ENCODE data around the gene NPTN. TPM values are rescaled to one million over a fixed set of nuclear protein-coding genes. Genes with fewer than 3 reads are reported as not detected.
"Not testable (repeated sequence)": the region's sequence is repeated elsewhere in the genome, so short reads cannot be mapped to it uniquely, and the experiment has no call there.

Gene NPTN
- total RNA-seq, 1 donor from 2014 or later: 139 TPM

- no peaks in the 10 kb centered on the region for H3K4me1 ChIP-seq
- H3K36me3 ChIP-seq: no peaks in the 10 kb centered on the region
- H3K27ac ChIP-seq: no peak overlapping the region
- intact Hi-C loops (cut with DNase I): no loop called here
- no peaks in the 10 kb centered on the region for H3K27me3 ChIP-seq
- H3K9me3 ChIP-seq: no peaks in the 10 kb centered on the region
- no peak for TF ChIP-seq POLR2AphosphoS5 (IDR thresholded peaks at IDR 0.05; ENCODE audit: insufficient read depth in 1 of 2, low read depth in 1 of 2)
- TF ChIP-seq CTCF (IDR thresholded peaks at IDR 0.05): no peak
- no peak for TF ChIP-seq POLR2A (IDR thresholded peaks at IDR 0.05)
- DNase-seq (ENCODE audit: extremely low spot score in 2 of 2): no peak
- H3K4me3 ChIP-seq: no peak overlapping the region
These were observed 83.0 kb downstream of the NPTN start for GRCh38 chr15:73550190-73550589.

- H3K4me3 ChIP-seq; intact Hi-C loops (cut with DNase I); H3K27ac ChIP-seq; H3K36me3 ChIP-seq; DNase-seq (ENCODE audit: extremely low spot score in 2 of 2); H3K4me1 ChIP-seq; H3K27me3 ChIP-seq; H3K9me3 ChIP-seq: not testable (repeated sequence)
These were observed 84.3 kb downstream of the NPTN start for GRCh38 chr15:73548925-73549324.

GRCh38 chr15:73541479-73541878 is 91.7 kb downstream of the NPTN start:
- no peaks in the 10 kb centered on the region for H3K4me1 ChIP-seq
- intact Hi-C loops (cut with DNase I): no loop called here
- H3K4me3 ChIP-seq: no peak overlapping the region
- no peaks in the 10 kb centered on the region for H3K27me3 ChIP-seq
- DNase-seq (ENCODE audit: extremely low spot score in 2 of 2): no peak
- no peaks in the 10 kb centered on the region for H3K9me3 ChIP-seq
- H3K27ac ChIP-seq: no peak overlapping the region
- TF ChIP-seq POLR2A (IDR thresholded peaks at IDR 0.05) (no peak), CTCF (IDR thresholded peaks at IDR 0.05) (no peak), POLR2AphosphoS5 (IDR thresholded peaks at IDR 0.05; ENCODE audit: insufficient read depth in 1 of 2, low read depth in 1 of 2) (no peak)
- H3K36me3 ChIP-seq: no peaks in the 10 kb centered on the region

- H3K4me1 ChIP-seq: no peaks in the 10 kb centered on the region
- H3K27me3 ChIP-seq: no peaks in the 10 kb centered on the region
- H3K27ac ChIP-seq: no peak overlapping the region
- H3K9me3 ChIP-seq: no peaks in the 10 kb centered on the region
- no peaks in the 10 kb centered on the region for H3K36me3 ChIP-seq
- TF ChIP-seq POLR2AphosphoS5 (IDR thresholded peaks at IDR 0.05; ENCODE audit: insufficient read depth in 1 of 2, low read depth in 1 of 2) (no peak), CTCF (IDR thresholded peaks at IDR 0.05) (no peak), POLR2A (IDR thresholded peaks at IDR 0.05) (no peak)
- intact Hi-C loops (cut with DNase I): no loop called here
- DNase-seq (ENCODE audit: extremely low spot score in 2 of 2): no peak
- no peak overlapping the region for H3K4me3 ChIP-seq
These were observed 93.0 kb downstream of the NPTN start for GRCh38 chr15:73540161-73540560.

- TF ChIP-seq POLR2A (IDR thresholded peaks at IDR 0.05) (no peak), CTCF (IDR thresholded peaks at IDR 0.05) (no peak), POLR2AphosphoS5 (IDR thresholded peaks at IDR 0.05; ENCODE audit: insufficient read depth in 1 of 2, low read depth in 1 of 2) (no peak)
- Histone ChIP-seq H3K4me3 (no peak overlapping the region), H3K9me3 (no peaks in the 10 kb centered on the region), H3K36me3 (no peaks in the 10 kb centered on the region), H3K4me1 (no peaks in the 10 kb centered on the region), H3K27ac (no peak overlapping the region), H3K27me3 (no peaks in the 10 kb centered on the region)
- DNase-seq (ENCODE audit: extremely low spot score in 2 of 2): no peak
- intact Hi-C loops (cut with DNase I): no loop called here
These were observed 93.7 kb downstream of the NPTN start for GRCh38 chr15:73539212-73540128.

Measured in vagina (tissue), 2 donors.